ENCODE data around the gene IGF1R.

The IGF1R gene

DNA sequence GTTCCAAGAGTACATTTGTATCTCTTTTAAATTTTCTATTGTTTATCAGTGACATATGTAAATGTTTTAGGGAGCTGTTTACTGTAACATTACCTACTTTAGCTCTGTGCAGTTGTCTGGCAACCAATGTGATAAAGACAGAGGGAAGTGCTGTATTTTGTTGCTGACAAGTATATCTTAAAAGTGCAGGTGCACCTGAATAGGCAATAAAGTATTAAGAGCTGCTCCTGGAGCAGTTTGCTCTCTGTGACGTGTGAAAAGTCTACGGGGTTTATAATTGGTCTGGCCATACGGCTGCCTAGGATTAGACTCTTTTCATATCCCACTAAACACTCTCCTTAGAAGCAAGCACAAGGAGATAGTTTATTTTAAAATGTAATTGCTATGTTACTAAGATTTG, 178.3 kb downstream of the IGF1R start:
- in situ Hi-C loops (cut with HindIII; ENCODE audit: low pct_ligation_motif_present, low pct_unique_long_range_greater_than_20kb, low sequenced_read_pairs), result no loop called here
- DNase-seq, result no peak

DNA sequence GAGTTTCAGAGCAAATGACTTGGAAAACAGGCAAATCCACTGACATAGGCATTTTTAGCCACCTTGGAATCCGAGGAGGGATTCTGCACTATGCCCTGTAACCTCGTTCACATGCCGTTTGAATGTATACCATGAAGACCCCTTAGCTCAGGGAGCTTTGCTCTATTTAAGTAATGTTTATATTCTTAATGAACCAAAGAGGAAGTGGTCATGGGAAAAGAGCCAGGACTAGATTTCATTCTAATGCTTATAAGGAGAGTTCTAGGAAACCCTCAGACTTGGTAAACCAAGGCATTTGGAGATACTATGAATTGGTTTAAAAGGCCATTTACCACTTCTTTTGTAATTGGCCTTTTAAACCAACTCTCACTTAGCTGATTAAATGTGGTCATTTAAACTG, 178.9 kb downstream of the IGF1R start:
- DNase-seq, result no peak
- in situ Hi-C loops (cut with HindIII; ENCODE audit: low pct_ligation_motif_present, low pct_unique_long_range_greater_than_20kb, low sequenced_read_pairs), result no loop called here

DNA sequence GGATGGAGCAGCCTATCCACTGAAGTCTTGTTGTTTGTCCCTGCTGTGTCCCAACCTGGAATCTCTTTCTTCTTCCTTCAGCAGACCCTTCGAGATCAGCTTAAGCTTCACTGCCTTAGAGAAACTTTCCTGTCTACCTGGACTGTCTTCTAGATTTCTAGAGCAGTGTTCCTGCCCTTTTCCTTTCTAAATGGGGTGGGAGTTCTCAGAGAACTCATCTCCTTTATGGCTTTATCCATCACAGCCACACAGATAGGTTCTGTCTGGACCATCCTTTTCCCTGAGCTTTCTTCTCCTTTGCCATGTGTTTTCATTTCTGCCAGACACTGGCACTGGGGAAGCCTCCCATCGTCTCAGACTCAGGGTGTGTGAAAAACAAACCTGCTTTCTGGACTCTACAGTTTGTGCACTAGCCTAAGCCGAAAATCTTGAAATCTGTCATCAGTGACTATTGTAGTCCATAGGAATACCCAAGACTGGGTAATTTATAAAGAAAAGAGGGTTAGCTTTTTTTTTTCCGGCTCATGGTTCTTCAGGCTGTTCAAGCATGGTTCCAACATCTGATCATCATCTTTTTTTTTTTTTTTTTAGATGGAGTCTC, 181.8 kb downstream of the IGF1R start:
- DNase-seq, result no peak
- in situ Hi-C loops (cut with HindIII; ENCODE audit: low pct_ligation_motif_present, low pct_unique_long_range_greater_than_20kb, low sequenced_read_pairs), result no loop called here

DNA sequence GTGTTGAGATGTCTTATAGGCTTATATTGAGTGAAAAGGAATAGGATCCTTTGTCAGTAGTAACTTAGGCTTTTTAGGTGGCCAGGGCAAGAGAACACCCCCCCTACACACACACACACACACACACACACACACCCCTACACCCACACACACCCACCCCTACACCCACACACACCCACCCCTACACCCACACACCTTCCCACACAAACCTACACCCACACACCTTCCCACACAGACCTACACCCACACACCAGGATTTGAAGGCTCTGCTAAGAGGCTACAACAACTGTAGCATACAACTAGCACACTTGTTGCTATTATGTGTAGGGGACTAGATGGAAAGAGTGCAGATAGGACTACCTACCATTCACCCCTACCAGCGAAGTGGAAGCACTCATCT, 186.6 kb downstream of the IGF1R start:
- DNase-seq, result no peak
- in situ Hi-C loops (cut with HindIII; ENCODE audit: low pct_ligation_motif_present, low pct_unique_long_range_greater_than_20kb, low sequenced_read_pairs), result no loop called here

DNA sequence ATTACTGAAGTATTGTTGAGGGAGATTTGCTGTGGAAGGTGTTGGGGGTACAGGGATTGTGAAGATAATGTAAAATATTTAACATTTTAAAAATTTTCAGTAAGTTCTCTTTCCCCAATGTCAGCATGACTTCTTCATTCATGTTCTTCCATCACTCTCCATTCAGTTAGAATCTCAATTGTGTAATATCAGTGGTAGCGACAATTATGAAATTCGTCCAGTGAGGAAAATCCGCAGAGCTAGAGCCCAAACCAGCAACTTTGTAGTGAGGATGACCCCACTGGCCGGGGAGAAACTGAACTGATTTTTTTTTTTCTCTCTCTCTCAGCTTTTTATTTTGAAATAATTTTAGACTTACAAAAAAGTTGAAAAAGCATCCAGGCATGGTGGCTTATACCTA, 187.5 kb downstream of the IGF1R start:
- in situ Hi-C loops (cut with HindIII; ENCODE audit: low pct_ligation_motif_present, low pct_unique_long_range_greater_than_20kb, low sequenced_read_pairs), result no loop called here
- no peak for DNase-seq

DNA sequence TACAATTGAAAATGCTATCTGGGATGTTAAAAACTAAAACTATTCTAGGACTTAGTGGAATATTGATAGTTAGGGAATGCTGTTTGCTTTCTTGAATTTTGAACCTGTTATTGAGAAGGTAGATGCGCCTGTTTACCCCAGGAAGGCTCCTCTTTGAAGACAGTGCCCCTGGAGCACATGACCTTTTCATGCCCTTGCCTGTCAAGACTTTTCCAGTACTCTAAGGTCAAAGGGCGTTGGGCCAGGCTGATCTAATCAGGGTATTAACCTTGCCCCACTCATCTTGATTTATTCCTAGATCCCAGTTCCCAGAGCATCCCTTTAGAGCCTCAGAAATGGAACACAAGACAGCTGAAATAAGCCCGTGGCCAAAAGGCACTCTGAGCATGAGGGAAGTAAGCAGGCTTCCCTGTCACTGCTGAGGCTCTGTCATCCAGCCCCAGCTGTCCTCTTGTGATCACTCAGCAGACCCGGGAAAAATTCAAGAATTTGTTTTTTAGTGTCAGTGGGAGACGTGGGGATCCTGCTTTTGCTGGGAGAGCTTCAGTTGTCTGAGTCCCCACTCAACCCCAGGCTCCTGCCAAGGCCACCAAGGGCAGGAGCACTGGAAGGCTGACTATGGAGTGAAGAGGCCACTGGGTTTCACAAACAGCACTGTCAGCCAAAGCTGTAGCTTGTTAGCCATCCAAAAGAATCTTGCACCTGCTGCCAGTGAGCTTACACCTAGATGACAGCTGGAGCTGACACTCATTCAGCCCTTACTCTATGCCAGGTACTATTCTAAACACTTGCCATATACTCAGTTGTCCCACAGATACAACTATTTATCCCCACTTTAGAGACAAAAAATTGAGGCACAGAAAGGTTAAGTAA, 190.3 kb downstream of the IGF1R start:
- DNase-seq, result no peak
- in situ Hi-C loops (cut with HindIII; ENCODE audit: low pct_ligation_motif_present, low pct_unique_long_range_greater_than_20kb, low sequenced_read_pairs), result no loop called here

DNA sequence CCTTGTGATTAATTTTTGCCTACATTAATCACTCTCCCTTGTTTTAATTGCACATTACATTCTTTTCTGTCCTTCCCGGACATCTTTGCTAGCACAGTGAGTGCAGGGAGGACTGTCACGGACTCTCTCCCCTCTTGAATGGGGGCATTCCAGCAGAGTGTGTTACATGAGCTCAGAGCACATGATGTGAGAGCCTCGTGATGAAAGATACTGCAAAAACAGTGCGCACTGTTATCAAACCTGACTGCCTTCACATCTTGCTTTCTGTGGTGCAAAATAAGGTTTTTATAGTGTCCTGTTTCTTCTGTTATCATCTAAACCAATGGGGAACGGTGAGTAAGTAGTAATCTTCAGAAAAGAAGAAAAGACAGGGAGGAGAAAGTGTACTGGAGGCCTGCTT, 191.7 kb downstream of the IGF1R start:
- in situ Hi-C loops (cut with HindIII; ENCODE audit: low pct_ligation_motif_present, low pct_unique_long_range_greater_than_20kb, low sequenced_read_pairs), result no loop called here
- no peak for DNase-seq

DNA sequence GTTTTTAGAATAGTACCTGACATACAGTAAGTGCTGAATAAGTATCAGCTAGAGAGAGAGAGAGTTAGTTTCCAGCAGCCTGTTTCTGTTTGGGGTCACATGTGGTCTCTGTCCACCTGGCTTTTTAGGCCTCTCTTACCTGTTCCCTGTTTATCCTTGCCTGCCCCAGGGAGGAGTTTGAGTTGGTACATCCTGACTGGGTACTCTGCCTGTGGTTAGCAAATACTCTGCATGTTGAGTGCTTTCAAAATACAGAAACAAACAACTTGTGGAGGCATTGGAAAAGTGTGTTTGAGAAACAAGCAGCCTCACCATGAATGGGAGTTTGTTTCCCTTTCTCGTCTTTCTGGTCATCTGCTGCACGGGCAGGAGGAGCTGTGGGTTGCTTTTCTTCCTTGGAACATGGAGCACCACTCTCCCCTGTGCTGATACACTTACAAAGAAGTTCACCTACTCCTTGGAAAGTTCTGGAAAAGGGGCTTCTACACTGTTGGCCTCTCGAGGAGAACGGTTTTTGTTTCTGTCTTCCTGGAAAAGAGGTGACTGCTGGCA, 193.2 kb downstream of the IGF1R start:
- DNase-seq, result no peak
- in situ Hi-C loops (cut with HindIII; ENCODE audit: low pct_ligation_motif_present, low pct_unique_long_range_greater_than_20kb, low sequenced_read_pairs), result no loop called here

DNA sequence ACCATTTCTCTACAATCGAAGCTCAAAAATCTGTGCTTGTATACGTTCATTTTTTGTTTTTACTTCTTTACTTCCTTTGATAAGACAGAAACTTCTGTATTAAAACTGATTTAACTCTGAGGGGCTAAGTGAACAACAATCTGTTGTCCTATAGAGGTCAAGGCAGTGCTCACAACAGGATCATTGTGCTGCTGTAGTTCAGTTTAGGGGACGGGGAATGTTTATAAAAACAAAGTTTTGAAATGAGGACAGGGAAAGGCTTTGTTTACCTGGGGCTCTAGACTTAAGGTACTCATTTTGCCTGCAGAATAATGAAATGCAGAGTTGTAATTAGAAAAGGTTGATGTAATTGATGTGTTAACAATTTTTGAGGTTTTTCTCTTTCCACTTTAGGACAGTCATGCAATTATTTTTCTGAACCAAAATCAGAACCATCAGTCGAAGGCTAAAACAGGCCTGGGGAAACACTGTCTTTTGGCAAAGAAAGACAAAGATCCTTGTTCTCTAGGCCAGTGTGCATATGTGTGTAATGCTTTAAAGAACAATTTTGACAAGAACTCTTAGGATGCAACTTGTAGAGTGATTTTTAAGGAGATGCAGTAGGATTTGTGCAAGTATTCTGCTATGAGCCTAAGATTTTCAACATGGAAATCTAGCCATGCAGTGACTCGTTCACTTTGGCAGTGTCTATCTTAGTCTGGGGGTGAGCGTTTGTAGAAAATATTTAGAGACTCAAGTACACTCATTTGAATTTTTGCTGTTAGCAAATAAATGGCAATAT, 194.0 kb downstream of the IGF1R start:
- no peak for DNase-seq
- in situ Hi-C loops (cut with HindIII; ENCODE audit: low pct_ligation_motif_present, low pct_unique_long_range_greater_than_20kb, low sequenced_read_pairs), result no loop called here

DNA sequence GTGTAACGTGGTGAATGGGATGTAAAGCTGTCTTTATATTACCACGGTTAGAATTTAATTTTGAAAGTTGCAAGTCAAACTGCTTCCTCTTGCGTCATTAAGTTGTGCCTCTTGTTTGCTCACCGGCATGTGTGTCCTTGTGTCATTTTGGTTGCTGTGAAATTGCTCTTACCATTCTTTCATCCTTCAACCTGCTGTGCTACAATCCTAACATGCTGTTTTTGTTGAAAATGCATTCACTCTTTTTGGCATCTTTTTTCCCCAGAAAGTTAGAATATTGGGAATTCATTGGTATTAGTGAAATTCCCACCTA, 194.6 kb downstream of the IGF1R start:
- in situ Hi-C loops (cut with HindIII; ENCODE audit: low pct_ligation_motif_present, low pct_unique_long_range_greater_than_20kb, low sequenced_read_pairs), result no loop called here
- no peak for DNase-seq

DNA sequence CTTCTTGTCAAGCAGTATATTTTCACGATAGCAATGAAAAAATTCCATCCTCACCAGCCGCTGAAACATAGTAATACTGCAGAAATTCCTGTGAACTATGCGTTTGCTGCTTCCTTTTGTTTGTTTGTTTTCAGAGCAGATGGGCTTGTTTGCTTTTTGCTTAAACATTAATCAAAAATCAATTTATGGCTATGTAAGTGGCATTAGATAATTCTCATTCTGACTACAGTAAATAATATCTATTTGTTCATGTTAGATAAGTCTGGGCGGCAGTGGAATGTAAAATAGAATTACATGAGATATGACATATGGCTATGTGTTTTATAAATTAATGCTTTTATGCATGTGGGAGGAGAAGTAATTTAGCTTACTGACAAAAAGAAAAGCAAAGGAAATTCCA, 195.5 kb downstream of the IGF1R start:
- in situ Hi-C loops (cut with HindIII; ENCODE audit: low pct_ligation_motif_present, low pct_unique_long_range_greater_than_20kb, low sequenced_read_pairs), result no loop called here
- no peak for DNase-seq

DNA sequence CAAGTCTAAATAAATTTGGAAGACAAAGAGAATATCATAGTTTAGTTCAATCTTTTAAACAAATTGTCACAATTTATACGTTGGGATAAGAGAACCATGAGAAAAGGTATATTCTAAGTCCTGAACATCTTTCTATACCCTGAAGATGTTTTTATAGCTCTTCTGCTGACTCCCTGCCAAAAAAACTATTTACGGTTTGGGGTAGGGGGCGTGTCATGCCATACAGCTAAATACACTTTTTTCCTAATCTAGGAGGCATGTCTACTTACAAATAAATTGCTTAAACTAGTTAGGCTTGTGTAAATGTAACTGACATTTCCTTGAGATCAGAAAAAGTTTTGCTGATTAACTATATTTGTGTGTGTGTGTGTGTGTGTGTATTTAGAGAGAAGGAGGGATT, 195.9 kb downstream of the IGF1R start:
- no peak for DNase-seq
- in situ Hi-C loops (cut with HindIII; ENCODE audit: low pct_ligation_motif_present, low pct_unique_long_range_greater_than_20kb, low sequenced_read_pairs), result no loop called here

DNA sequence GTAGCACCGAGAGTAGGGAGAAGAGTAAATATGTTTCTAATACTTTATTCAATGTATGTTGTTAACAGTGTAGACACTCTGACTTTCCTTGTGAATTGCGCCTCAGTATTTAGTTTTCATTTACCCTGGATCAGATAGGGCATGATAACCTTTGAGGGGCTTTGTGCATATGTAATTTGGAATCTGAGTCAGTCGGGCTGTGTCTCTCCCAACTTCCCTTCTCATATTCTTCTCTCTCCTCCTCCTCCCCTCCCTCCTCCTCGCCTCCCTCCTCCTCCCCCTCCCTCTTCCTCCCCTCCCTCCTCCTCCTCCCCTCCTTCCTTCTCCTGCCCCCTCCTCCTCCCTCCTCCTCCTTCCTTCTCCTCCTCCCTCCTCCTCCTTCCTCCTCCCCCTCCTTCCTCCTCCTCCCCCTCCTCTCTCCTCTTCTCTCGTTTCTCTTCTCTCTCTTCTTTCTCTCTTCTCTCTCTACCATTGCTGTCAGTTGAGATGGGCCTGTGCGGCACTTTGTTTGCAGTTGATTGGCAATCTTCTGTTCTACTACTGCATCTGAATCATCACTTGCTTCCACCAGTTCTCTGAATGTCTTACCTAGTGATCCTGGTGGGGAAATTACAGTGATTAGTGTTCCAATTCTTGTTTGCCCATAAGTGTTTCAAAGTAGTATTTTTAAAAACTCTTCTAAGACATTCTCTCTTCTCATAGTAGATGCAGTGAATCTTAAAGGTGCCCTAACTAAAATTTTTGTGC, 197.0 kb downstream of the IGF1R start:
- no peak for DNase-seq
- in situ Hi-C loops (cut with HindIII; ENCODE audit: low pct_ligation_motif_present, low pct_unique_long_range_greater_than_20kb, low sequenced_read_pairs), result no loop called here

DNA sequence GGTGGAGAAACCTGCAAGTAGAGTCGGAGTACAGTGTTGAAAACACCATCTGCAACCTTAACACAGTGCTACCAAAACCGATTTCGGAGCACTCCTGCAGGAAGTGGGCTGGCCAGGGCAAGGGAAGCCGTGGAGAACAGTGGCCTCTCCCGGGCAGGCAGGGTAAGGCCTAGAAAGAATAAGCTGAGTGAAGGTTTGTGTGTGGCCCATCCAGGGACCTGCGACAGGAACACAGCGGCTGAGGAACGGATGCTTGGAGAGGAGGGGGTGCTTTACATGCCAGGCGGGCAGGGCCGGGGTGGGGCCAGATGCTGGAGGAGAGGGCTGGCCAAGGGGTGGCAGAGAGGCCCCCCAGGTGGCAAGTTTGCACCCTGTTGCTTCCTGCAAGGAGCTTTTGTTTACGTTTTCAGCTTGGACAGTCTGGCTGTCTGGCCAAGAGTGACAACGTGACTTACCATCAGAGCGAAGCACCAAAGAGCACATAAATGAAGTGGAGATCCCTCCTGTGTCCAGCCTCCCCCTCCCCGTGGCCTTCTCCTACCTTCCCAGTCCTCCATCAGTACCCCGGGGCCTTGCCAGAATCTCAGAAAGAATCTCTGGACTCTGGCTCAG, 202.7 kb downstream of the IGF1R start:
- in situ Hi-C loops (cut with HindIII; ENCODE audit: low pct_ligation_motif_present, low pct_unique_long_range_greater_than_20kb, low sequenced_read_pairs), result no loop called here
- peak; percentile 68 for DNase-seq

DNA sequence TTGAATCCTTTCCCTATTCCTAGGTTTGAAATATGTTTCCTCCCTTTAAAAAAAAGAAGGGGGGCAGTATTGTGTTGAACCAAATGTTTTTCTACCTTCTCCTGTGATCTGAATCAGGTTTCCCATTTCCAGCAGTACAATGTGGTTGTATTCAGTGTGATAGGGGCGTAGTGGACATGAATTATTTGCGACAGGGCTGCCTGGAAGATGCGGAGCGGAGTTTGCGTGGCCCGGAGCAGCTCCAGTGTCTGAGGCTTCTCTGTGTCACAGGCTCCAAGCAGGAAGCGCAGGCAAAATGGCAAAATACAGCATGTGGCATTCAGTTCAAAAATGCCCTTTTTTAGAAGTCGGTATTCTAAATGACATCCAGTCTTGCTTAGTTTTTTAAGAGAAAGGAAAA, 204.8 kb downstream of the IGF1R start:
- in situ Hi-C loops (cut with HindIII; ENCODE audit: low pct_ligation_motif_present, low pct_unique_long_range_greater_than_20kb, low sequenced_read_pairs), result no loop called here
- DNase-seq, result peak; percentile 76

DNA sequence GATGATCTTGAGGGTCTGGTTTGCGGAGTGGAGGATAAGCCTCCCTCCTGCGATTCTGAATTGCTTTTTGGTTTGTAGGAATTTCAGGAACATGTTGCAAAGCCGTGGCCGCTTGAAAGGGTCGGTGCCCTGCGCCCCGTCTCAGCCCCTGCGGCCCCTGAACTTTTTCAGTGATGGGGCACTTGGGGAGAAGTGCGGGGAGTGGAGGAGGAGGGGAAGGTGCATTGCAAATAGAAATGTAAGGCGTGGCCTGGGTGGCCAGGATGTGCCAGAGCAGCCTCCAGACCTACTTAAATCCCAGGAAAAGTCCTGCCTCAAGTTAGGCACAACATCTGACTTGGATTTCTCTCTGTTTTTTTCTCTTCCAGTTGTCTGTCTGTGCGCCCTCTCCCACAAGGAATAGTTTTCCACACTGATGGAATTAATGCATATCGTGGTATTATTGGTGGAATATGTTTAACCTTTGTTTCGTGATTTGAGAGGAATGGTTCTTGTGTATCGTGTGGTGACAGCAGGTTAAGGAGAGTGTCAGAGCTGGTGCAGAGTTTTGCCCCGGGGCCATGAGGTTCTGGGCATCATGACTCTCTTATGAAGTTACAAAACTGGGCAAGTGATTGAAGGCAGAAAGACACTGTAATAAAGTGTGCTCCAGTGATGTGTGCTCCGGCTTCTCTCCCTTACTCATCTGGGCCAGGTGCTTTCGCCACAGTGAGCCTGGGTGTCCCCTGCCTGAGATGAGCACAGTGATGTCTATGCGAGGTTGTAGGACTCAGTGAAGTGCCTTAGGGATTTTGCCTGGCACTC, 205.5 kb downstream of the IGF1R start:
- in situ Hi-C loops (cut with HindIII; ENCODE audit: low pct_ligation_motif_present, low pct_unique_long_range_greater_than_20kb, low sequenced_read_pairs), result no loop called here
- DNase-seq, result no peak

DNA sequence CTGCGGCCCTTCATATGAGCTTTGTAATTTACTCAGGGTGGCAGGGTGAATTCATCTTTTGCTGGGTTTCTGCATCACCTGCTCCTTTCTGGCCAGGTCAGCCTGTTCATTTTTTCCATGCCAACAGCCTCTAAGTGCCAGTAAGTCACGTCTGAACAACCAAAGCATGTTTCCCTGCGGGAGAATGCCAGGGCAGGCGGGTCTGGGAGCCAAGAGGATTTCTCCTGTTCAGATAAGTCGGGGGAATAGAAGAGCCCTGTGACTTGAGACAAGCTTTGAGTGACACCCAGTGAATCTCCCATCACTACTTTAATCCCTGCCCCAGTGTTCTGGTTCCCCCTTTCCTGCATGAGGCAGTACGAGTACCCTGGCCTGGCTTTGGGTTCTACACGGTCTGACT, 206.2 kb downstream of the IGF1R start:
- DNase-seq, result no peak
- in situ Hi-C loops (cut with HindIII; ENCODE audit: low pct_ligation_motif_present, low pct_unique_long_range_greater_than_20kb, low sequenced_read_pairs), result no loop called here
